IPS-NIHi11 (cell line): Measurements from ENCODE around the gene KCNH2.

Source experiments
- DNase-seq: peaks from one replicate; pipeline ENCODE4 v3.0.0; 2012; ENCODE audit warnings: mixed read lengths, low spot score

KCNH2 gene

GRCh38 chr7:150994838-150995510 lies 16.9 kb upstream of the KCNH2 start:
- DNase-seq, result no peak

GRCh38 chr7:150994141-150994837 lies 16.2 kb upstream of the KCNH2 start:
- DNase-seq, result no peak

GRCh38 chr7:150993511-150993910 lies 15.4 kb upstream of the KCNH2 start:
- DNase-seq, result no peak

GRCh38 chr7:150992833-150993302 lies 14.7 kb upstream of the KCNH2 start:
- peak; percentile 76 for DNase-seq

- no peak for DNase-seq
Measured at GRCh38 chr7:150992051-150992640, 14.0 kb upstream of the KCNH2 start.

- DNase-seq, result no peak
Measured at GRCh38 chr7:150990416-150991186, 12.5 kb upstream of the KCNH2 start, which contains the start of gene NOS3. TSS of gene NOS3 (plus strand) at chr7:150991017. CDS start at chr7:150993804, 2,787 bp downstream.

GRCh38 chr7:150989456-150989855 lies 11.3 kb upstream of the KCNH2 start:
- DNase-seq, result no peak

- peak; percentile 85 for DNase-seq
Measured at GRCh38 chr7:150988230-150989226, 10.4 kb upstream of the KCNH2 start.

- no peak for DNase-seq
Measured at GRCh38 chr7:150986556-150986955, 8.4 kb upstream of the KCNH2 start.

- peak; percentile 59 for DNase-seq
Measured at GRCh38 chr7:150986099-150986512, 8.0 kb upstream of the KCNH2 start.

GRCh38 chr7:150983893-150984368 lies 5.8 kb upstream of the KCNH2 start:
- no peak for DNase-seq

GRCh38 chr7:150982351-150982750 lies 4.2 kb upstream of the KCNH2 start:
- DNase-seq, result no peak

GRCh38 chr7:150981644-150982043 lies 3.5 kb upstream of the KCNH2 start:
- no peak for DNase-seq

GRCh38 chr7:150980663-150981062 lies 2.5 kb upstream of the KCNH2 start:
- DNase-seq, result no peak

GRCh38 chr7:150979713-150980390 lies 1.7 kb upstream of the KCNH2 start:
- DNase-seq, result no peak

GRCh38 chr7:150977382-150978125 lies 567 bp downstream of the KCNH2 start:
- DNase-seq, result no peak

- DNase-seq, result peak; percentile 41
Measured at GRCh38 chr7:150976529-150977381, 1.4 kb downstream of the KCNH2 start.

GRCh38 chr7:150975536-150976319 lies 2.4 kb downstream of the KCNH2 start:
- no peak for DNase-seq
